ENCODE results near the gene MYH6. TPM values are rescaled to one million over a fixed set of nuclear protein-coding genes. Genes with fewer than 3 reads are reported as not detected.

MYH6 gene
- total RNA-seq, 1 donor from 2014 or later, result 1.6 TPM

DNA sequence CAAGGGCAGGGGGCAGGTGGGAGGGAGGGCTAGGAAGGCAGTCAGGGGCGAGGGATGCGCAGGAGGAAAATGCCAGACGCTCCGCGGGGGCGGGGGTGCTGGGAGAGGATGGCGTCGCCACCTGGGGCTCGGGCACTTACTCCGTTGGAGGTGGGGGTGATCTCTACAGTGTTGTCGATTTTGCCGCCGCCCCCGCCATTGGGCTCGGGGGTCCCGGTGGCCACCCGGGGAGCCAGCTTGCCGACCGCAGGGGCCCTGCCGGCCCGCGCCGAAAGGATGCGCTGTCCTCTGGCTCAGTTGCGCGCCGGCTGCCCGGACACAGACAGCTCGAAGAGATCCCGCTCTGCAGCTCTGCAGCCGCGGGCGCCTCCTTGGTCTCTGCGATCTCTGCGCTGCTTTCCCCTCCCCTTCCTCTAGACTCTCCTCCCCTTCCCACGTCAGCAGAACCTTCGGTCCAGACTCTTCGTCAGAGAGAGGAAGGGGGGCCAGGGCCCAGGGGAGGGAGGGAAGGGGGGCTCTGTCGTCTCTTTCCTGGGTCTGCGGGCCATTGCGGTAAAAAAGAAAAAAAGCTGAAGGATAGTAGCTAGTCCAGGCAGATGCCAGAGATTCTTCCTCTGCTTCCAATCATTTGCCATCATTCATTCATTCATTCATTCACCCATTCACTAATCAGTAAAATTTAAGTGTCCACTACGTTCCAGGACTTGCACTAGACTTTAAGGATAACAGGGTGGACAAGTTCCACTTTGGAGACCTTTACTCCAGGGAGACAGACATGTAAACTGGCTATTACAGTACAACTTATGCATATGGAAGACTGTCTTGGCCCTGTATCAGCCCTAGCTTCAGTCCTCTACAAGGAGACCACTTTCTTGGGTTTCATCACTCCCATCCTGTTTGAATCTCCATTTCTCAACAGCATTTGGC, 55.3 kb downstream of the MYH6 start, which contains the start of gene SLC22A17:
TSS of gene SLC22A17 (minus strand) at position 382 of the 927 bp plus-strand sequence.
- Mint-ChIP-seq H3K4me3 (ENCODE audit: unreplicated experiment) (peak within 1 kb of the TSS; percentile 88), H3K27ac (ENCODE audit: unreplicated experiment) (peak within 1 kb of the TSS; percentile 72), H3K36me3 (ENCODE audit: low read depth, unreplicated experiment) (peaks cover 37% of the 10 kb centered on the region), H3K9me3 (ENCODE audit: unreplicated experiment) (no peaks in the 10 kb centered on the region), H3K4me1 (ENCODE audit: unreplicated experiment) (peaks cover 21% of the 10 kb centered on the region), H3K27me3 (ENCODE audit: unreplicated experiment) (peaks cover 21% of the 10 kb centered on the region)
- DNase-seq (ENCODE audit: low spot score), result peak; percentile 68
- TF ChIP-seq, protein P1, sequence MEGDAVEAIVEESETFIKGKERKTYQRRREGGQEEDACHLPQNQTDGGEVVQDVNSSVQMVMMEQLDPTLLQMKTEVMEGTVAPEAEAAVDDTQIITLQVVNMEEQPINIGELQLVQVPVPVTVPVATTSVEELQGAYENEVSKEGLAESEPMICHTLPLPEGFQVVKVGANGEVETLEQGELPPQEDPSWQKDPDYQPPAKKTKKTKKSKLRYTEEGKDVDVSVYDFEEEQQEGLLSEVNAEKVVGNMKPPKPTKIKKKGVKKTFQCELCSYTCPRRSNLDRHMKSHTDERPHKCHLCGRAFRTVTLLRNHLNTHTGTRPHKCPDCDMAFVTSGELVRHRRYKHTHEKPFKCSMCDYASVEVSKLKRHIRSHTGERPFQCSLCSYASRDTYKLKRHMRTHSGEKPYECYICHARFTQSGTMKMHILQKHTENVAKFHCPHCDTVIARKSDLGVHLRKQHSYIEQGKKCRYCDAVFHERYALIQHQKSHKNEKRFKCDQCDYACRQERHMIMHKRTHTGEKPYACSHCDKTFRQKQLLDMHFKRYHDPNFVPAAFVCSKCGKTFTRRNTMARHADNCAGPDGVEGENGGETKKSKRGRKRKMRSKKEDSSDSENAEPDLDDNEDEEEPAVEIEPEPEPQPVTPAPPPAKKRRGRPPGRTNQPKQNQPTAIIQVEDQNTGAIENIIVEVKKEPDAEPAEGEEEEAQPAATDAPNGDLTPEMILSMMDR (IDR thresholded peaks at IDR 0.05; ENCODE audit: unreplicated experiment), result no peak

DNA sequence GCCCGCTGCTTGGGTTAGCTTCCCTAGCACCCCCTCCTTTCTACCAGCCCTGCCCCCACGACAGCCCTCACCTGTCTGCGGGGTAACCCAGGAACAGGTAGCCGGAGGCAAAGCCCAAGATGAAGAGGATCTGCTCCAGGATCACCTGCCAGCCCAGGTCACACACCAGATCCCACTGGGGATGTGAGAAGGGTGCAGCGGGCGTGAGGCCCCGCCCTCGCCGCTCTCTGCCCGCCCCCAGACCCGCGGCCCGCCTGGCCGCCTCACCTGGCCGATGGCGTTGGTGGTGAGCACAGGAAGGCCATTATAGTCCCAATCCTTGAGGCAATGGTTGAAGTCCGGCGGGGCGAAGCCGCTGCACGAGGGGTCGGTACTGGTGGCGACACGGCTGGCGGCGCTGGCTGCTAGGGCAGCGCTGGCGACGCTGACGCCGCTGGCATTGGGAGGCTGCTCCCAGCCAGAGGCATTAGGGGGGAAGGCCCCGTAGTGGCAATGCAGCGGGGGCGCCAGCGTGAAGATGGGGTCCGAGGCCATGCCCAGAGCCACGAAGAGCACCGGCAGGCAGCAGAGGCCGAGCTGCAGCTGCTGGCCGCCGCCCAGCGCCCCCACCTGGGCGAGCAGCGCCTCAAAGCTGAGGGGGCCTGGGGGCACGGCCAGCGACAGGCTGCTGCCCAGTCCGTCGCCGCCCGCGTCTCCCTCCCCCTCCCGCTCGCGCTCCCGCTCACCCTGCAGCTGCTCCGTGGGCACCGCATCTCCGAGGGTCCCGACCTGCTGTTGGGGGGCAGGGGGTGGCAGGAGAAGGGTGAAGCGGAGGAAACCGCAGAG, 56.2 kb downstream of the MYH6 start:
- Mint-ChIP-seq H3K27ac (ENCODE audit: unreplicated experiment) (no peak overlapping the region), H3K27me3 (ENCODE audit: unreplicated experiment) (peaks cover 21% of the 10 kb centered on the region), H3K4me1 (ENCODE audit: unreplicated experiment) (peaks cover 18% of the 10 kb centered on the region), H3K36me3 (ENCODE audit: low read depth, unreplicated experiment) (peaks cover 37% of the 10 kb centered on the region), H3K9me3 (ENCODE audit: unreplicated experiment) (no peaks in the 10 kb centered on the region), H3K4me3 (ENCODE audit: unreplicated experiment) (peak overlapping the region; percentile 83)
- DNase-seq (ENCODE audit: low spot score), result peak; percentile 25
- TF ChIP-seq, protein P1 (IDR thresholded peaks at IDR 0.05; ENCODE audit: unreplicated experiment), result peak; percentile 19

DNA sequence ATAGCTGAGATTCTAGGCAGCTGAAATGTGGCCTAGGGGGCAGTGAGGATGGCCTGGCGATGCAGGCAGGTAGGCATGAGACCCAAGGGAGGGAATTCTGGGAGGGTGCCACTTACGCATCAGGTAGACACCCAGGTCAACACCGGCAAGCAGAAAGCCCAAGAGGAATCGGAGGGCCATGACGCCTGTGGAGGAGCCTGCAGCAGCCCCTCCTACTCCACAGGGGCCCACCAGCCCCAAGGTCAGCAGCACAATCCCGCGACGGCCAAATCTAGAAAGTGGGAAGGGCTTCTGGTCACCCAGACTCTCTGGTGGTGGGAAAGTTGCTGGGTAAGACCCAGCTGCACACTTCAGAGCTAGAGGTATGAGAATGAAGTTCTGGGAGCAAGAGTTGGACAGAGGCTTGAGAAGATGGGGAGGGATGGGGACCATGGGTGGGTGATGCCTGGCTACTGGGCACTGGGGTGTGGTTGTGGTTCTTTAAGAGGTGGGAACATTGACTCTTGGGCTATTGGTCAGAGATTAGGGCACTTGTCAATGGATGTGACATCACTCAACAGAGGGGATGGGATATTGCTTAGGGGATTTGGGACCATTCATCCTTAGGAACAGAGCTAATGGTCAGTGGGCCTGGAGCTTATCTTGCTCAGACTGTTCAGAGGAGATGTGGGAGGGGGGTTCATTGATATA, 58.8 kb downstream of the MYH6 start:
- TF ChIP-seq, protein P1 (IDR thresholded peaks at IDR 0.05; ENCODE audit: unreplicated experiment), result no peak
- Mint-ChIP-seq H3K27ac (ENCODE audit: unreplicated experiment) (no peak overlapping the region), H3K27me3 (ENCODE audit: unreplicated experiment) (peaks cover 21% of the 10 kb centered on the region), H3K36me3 (ENCODE audit: low read depth, unreplicated experiment) (peaks cover 31% of the 10 kb centered on the region), H3K4me1 (ENCODE audit: unreplicated experiment) (peaks cover 16% of the 10 kb centered on the region), H3K4me3 (ENCODE audit: unreplicated experiment) (no peak overlapping the region), H3K9me3 (ENCODE audit: unreplicated experiment) (no peaks in the 10 kb centered on the region)
- DNase-seq (ENCODE audit: low spot score), result no peak

DNA sequence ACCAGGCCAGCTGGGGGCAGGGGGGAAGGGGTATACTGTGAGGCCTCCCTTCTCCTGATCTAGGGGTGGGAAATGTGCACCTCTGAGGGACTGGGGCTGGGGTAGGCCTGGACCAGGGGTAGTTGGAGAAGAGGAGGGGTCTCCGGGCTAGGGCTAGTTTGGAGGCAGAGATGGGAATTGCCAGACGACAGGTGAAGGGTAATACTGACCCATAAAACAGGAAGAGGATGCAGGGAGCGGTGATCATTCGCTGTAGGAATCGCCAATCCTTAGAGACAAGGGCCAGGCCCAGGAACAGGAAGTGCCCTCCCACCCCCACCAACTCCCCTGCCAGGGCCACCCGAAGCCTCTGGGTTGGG, 59.8 kb downstream of the MYH6 start:
- no peak overlapping the region for H3K27ac Mint-ChIP-seq (ENCODE audit: unreplicated experiment)
- peaks cover 26% of the 10 kb centered on the region for H3K36me3 Mint-ChIP-seq (ENCODE audit: low read depth, unreplicated experiment)
- H3K9me3 Mint-ChIP-seq (ENCODE audit: unreplicated experiment), result no peaks in the 10 kb centered on the region
- no peak overlapping the region for H3K4me3 Mint-ChIP-seq (ENCODE audit: unreplicated experiment)
- TF ChIP-seq, protein P1 (IDR thresholded peaks at IDR 0.05; ENCODE audit: unreplicated experiment), result no peak
- H3K27me3 Mint-ChIP-seq (ENCODE audit: unreplicated experiment), result peaks cover 15% of the 10 kb centered on the region
- H3K4me1 Mint-ChIP-seq (ENCODE audit: unreplicated experiment), result peaks cover 12% of the 10 kb centered on the region
- DNase-seq (ENCODE audit: low spot score), result no peak
